GM19455 (cell line): ENCODE data around the gene C6orf136.
"Not testable (repeated sequence)": the region's sequence is repeated elsewhere in the genome, so short reads cannot be mapped to it uniquely, and the experiment has no call there.

ENCODE experiments used
- ATAC-seq: cut with Tn5 transposase; IDR thresholded peaks from one replicate; pipeline ENCODE4 v1.9.1; 2021; ENCODE audit not compliant: unreplicated experiment

C6orf136 gene

DNA sequence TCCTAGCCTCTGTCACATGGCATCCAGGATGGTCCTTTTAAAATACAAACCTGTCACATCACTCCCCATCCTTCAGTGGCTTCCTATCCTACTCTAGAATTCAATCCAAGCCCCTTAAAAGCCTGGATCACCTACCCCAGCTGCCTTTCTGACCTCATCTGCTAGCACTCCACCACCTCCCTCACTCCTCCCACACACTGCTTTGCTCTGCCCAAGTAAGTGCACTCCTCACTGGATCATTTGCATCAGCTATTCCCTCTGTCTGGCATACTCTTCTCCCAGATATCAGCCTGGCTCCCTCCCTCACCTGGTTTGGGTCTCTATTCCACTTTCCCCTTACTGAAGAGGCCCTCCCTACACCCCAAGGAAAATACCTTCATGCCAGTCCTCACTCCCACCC is 10.5 kb downstream of the C6orf136 start:
- no peak for ATAC-seq

DNA sequence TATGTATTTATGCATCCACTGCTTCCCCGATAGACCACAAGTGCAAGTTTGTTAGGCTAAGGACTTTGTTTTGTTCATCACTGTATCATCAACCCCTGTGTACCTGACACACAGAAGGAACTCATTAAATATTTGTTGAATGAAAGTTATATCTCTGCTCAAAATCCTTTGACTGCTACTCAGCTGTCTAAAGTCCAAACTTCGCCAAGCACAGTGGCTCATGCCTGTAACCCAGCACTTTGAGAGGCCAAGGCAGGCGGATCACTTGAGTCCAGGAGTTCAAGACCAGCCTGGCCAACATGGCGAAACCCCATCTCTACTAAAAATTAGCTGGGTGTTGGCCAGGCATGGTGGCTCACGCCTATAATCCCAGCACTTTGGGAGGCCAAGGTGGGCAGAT is 11.0 kb downstream of the C6orf136 start:
- ATAC-seq = not testable (repeated sequence)

DNA sequence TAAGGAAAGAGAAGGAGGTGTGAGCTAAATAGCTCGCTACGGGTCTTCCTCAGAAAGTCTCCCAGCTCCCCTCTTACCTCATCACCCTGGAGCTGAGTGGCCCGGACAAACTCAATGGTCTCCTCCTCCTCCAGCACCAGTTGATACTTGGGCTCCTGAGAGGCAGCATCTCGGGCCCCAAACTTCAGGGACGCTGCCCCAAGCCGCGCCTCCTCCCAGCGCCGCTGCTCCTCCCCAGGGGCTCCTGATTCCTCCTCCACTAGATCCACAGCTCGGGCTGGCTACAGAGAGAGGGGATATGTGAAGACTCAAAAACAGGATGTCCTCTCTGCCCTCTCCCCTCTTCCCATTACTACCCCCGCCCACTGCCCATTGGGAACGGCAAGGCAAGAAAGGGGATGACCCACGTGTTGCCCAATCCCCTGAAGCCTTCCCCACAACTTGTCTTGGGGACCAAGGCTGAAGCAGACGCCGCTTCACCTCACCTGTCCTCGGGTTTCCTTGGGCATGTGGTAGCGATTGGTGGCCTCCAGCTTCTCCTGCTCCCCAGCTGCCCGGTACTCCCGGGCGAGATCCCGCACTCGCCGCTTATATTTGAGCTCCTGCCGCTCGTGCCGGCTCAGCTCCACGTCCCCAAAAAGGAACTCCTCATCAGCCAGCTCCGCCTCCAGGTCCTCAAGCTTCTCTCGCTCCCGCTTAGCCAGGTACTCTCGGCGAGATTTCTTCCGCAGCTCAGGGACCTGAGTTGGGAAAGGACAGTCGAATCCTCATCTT is 18.2 kb downstream of the C6orf136 start:
- ATAC-seq = no peak

DNA sequence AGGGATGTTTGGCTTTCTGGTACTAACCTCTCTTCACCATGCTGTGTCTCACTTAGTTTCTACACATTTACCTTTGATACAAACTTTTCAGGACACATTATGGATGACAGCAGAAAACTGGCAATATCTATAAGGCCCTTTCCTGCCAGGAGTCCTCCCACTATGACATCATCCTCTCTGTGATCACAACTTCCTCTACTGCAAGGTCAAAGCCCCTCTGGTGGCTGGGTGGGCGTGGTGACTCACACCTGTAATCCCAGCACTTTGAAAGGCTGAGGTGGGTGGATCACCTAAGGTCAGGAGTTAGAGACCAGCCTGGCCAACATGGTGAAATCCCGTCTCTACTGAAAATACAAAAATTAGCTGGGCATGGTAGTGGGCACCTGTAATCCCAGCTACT is 19.4 kb downstream of the C6orf136 start:
- ATAC-seq = not testable (repeated sequence)

DNA sequence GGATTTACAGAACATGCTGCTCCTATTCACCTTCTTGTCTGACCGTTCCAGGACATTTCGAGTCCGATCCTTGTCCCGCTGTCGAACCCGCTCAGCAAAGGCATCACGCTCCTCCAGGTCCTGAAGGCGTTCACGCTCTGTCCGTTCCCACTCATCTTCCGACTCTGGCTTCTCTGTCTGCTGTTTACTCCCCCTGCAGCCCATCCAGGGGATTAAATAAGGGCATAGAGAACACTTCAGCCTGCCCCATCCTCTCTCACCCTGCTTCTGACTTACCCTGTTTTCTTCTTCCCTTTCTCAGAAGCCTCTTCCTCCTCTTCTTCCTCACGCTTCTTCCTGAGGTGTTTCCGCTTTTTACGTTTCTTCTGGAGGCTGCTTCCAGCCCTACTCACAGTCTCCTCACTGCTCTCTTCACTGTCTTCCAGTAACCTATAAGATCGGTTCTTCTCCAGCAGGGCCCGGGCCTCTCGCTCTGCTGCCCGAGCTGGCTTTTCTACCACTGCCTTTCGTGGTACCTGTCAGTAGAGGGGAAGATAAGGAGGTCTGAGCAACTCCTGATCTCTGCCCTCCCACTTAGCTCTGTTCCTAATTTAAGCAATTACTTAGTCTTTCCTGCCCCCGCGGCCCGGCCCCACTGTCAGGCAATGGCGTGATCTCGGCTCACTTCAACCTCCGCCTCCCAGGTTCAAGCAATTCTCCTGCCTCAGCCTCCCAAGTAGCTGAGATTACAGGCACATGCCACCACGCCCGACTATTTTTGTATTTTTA is 24.0 kb downstream of the C6orf136 start:
- no peak for ATAC-seq

DNA sequence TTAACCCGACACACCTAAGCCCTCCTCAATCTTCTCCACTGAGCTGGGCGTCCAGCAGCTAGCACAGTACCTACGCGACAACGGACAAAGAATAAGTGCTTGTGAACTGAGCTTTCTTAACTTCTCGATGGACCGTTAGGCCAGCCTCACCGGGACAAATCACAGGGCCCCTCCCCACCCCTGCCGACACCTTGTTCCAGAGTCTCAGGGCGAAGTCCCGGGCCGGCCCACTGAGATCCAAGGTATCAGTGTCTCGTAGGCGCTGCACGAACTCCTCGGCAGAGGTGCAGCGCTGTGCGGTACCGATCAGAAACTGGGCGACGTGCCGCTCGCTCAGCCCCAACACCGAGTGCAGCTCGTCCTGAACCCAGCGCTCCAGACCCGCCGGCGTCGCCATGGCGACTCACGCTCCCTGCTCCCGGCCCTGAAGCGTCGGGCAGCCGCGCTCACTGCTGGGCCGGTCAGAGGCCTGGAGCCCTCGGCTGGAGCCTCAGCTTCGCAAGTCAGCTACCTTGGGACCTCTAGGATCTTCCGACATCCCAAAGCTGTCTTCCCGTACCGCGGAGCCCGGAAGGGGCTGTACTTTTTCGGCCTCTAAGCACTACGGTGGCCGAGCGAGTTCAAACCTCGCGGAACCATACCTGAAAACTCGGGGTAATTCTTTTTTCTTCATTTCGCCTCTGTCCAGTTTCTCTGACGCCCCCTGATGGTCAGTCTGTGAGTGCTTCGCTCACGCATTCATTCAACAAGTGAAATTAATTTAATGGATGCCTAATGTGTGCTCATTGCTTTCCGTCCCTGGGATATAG is 25.7 kb downstream of the C6orf136 start, which contains the start of gene DHX16:
Gene DHX16 (minus strand): TSS at position 562 of the 809 bp plus-strand sequence. CDS start 165 bp downstream, at position 397.
- ATAC-seq = peak; percentile 68

DNA sequence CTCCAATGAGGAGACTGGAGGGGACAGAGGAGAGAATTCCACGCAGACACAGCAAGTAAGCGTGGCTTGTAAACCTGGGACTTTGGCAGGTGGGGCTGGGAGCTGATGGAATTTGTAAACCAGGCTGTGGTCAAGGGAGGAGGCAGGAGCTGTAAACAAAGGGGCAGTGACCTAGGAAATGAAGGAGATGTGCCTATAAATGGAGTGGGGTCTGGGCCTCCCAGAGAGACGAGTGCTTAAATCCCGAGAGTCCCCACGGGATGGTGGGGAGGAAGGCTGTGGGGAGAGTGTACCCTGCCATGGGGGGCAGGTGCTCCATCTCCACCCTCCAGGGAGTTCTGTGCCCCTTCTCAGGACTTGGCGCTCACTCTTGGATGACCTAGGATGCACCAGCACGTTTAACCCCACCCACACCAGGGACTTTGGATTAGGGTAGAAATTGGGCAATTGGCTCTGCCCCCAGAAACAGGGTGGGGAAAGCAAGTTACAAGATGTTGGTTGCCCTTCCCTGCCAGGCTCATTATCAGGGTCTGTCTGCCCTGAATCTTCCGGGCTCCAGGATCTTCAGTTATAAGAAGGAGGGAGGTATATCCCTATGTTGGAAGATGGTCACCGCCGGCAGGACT is 29.8 kb downstream of the C6orf136 start:
- ATAC-seq = no peak

DNA sequence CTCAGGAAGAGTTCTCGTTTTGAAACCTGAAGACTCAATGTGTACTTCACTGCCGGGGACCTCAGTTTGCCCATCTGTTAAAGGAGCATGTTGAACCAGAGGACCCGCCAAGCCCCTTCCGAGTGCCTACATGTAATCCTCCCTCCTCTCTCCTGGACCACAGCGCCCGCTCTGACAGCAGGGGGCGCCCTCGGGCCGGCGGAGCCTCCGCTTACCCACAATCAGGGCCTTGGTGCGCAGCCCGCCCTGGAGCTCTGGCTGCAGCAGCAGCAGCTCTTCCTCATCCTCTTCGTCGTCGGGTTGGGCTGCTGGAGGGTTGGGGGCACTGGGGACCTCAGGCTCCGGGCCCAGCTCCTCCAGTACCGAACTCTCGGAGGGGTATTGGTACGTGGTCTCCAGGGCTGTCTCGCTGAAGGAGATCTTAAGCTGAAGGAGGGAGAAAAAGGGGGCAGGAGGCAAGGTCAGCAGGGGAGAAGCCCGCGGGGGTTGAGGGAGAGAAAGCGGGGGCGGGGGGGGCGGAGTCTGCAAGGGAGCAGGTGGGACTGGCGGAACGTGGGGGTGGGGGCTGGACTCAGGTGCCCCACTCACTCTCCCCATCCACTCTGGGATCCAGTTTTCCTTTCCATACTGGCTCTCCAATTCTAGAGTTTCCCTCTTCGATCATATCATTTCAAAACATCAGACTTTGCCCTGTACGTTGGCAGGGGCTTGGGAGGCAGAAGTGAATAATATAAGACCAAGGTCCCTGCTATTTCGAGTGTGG is 32.2 kb downstream of the C6orf136 start:
- no peak for ATAC-seq

DNA sequence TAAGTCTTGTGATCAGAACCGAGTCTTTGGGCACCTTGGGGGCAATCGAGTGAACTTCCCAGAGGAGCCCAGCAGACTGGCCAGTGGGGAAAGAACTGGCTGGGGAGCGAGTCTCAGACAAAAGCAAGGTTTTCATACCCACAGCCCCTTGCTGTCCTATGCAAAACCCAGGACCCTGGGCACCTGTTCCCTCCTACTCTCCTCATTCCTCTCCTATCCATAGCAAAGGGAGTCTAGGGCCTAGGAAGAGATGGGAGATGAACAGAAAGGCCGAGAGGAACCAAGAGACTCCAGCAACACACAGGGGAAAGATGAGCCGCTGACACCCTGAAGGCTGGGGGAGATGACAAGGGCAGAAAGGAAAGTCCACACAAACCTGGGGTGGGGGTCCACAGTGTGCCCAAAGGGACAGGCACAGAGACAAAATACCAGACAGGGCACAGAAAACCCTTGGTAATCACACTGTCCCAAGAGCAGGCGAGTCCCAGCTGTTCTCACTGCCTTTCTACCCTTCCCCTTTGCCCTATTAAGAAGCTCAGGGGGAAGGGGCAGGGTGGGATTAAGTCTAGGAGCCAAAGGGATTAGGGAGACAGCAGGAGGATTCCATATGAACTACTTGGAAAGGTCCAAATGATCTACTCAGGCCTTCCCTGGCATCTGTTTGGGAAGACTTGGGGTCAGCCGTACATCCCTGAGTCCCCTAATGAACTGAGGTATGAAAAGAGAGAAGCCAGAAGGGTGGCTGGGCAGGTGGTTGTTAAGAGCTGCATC is 33.0 kb downstream of the C6orf136 start:
- ATAC-seq = no peak

DNA sequence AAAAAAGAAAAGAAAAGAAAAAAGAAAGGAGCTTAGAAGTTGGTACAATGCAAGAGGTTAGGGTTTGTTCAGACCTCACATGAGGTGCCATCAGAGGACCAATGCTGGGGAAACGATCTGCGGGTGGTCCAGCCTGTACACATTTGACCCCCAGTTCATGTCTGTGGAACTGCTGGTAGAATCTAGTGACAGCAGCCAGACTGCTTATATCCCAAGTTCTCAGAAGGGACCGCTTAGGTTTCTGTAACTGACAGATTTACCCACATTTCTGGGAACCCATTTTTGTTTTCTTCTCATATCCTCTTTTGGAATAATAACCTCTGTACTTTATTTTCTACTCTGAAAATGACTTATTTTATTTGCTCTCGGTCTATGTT is 34.8 kb downstream of the C6orf136 start:
- no peak for ATAC-seq

DNA sequence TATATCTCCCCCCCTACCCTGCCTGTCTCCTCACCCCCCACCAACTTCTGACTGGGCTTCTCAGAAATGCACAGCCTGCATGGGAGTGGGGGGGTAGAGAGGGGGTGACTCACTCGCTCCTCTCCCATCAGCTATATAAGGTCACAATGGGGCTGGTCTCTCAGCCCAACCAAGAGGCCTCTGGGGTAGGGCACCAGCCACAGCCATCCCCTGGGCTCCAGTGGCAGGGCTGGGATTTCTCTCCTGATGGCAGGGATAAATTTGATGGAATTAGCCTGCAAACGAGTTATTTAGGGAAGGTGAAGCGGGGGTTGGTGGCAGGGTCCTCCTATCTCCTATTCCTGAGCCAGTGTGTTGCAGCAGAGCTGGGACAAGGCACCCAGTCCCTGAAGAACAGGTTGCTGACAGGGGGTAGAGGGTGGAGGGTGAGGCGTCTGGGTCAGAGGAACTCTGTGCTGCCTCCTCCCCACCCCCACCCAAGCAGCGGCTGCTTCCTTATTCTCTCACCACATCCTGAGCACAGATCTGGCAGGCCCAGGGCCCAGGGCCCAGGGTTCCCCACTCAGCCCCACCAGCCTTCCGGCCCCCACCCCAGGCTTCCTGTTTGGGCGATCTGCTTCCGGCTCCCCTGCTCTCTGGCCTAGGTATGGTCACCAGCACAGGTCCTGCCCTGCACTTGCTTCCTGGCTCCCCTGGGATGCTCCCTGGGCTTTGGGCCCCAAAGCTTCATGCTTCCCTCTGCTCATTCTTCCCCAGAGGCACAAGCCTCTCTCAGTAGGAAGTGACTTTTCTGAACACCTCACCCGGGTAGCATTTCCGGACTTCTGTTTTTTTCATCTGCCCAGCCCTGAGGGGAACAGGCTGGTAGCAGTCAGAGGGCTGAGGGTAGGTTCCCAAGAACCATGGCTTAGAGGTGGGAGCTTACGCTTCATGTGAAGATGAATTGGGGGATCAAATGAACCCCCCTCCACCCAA is 35.5 kb downstream of the C6orf136 start:
- ATAC-seq = peak; percentile 46

DNA sequence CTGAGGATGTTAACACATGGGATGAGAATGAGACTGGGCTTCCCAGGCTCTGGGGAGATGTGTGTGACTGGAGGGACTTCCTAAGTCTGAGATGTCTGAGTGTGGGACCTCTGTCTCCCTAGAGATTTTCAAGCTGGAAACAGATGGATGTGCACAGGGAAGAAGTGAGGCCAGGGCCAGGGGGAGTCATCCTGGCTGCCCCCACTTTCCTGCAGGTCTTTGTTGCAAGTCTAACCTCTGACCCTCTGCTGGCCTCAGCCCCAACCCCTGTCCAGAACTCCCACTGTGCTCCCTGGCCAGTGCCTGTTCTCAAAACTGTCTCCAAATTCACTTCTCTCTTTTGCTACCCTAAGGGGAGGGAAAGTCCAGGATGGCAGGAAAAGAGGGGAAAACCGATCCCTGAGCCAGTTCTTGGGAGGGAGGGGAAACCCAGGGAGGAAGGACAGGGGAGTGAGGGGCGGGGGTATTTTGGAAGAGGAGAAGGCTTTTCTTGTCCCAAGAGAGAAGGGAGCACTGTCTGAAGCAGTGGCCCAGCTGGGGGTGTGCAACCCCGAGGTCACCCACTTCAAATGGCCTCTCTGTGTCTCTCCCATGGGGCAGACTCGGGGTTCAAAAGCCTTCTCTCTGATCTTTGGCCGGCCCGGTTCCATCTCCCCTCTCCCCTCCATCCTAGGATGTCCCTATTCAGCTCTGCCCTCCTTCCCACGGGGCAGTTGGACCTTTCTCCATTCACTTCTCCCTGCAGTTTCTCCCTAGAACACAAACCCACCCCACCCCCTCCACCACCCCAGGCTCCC is 36.4 kb downstream of the C6orf136 start:
- no peak for ATAC-seq

DNA sequence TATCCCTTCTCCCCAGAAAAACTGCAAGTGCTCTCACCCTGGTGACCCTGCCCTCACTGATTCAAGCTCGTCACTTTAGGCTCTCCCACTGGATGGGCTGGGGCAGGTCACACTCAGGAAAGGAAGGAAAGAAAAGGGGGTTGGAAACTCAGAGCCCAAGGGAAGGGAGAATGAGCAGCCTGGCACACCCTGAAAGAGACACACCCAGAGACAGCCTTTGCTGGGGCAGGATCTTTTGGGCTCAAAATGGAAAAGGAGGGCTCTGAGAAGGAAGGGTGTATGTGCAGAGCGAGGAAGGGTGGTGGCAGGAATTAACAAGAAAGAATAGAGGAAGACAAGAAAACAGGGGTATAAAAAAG is 37.0 kb downstream of the C6orf136 start:
- no peak for ATAC-seq

DNA sequence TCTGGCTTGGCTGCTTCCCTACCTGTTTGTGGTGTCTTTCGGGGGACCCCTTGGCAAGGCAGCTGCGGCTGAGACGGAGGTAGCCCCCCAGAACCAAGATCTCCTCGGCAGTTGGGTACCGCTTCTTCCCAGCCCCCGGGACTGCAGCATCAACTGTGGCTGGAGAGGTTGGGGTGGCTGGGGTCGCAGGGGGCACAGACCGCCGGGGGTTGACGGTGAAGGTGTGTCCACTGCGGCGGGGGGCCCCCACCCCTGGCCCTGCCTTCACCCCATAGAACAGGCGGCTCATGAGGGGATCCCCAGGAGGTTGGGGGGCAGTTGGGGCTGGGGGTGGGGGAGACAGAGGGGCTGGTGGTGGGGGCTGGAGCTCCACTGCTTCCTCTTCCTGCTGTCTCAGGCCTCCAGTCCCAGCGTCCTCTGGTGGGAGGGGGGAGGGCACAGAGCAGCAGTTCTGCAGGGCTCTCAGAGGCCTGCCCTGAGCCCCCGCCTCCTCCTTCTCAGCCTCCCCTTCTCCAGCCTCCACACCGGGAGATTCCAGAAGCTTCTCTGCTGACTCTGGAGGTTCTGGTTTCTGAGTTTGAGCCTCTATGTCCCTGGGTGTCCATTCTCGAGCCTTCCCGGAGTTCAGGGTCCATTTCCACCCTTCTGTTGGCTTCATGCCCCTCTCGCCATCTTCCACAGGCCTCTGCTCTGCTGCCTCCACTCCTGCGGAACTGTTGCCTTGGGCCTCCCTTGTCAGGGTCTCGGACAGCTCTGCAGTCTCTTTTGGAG is 37.6 kb downstream of the C6orf136 start:
- no peak for ATAC-seq

DNA sequence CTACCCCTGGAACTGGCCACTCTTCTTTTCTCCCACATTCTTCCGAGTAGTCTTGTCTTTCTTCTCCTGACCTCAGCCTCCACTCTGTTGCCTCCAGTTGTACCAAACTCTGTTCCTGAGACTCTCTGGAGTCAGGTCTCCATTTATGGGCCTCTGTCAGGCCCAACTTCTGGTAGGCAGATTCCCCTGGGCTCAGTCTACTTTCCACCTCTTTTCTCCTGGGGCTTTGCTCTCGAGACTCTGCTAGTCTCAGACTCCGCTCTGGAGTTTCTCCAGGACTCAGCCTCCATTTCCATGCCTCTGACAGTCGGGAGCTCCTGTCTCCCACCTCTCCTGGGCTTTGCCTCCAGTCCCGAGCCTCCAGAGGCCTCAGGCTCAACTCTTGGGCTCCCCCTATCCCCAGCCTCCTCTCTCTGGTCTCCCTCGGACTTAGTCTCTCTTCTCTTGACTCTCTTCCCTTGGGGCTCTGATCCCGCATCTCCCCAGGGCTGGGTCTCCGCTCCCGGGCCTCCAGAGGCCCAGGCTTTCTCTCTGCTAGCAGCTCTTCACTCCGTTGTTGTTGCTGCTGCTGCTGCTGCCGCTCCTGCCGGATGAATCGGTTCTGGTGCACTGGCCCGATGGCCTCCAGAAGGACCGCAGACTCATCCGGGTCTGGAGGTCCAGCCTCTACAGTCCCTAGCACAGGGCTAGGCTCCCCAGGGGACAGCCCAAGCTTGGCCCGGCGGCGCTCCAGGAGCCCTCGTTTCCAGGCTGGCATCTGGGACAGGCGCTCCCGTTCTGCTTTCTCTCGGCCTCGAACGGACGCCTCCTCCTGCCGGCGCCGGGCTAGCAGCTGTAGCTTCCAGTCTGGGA is 38.5 kb downstream of the C6orf136 start:
- ATAC-seq = no peak
